Mesendoderm (in vitro differentiated cells): ENCODE results near the gene FCER2.

Source experiments
- DNase-seq: peaks from one replicate; pipeline ENCODE4 v3.0.0; 2013
- H2AK5ac ChIP-seq: 2 replicates; pipeline ENCODE4 v1.6.1; 2013; ENCODE audit warnings: low read length, inconsistent platforms
- H2BK120ac ChIP-seq: 2 replicates; pipeline ENCODE4 v1.6.1; 2013; ENCODE audit warnings: low read depth, mild to moderate bottlenecking, low read length, moderate library complexity, mixed read lengths
- H2BK15ac ChIP-seq: replicated peaks from 2 replicates; pipeline ENCODE4 v1.6.1; 2013; ENCODE audit warnings: low read depth, mild to moderate bottlenecking, moderate library complexity
- H2BK5ac ChIP-seq: 2 replicates; pipeline ENCODE4 v1.6.1; 2013; ENCODE audit warnings: low read length, inconsistent platforms
- H3K18ac ChIP-seq: 2 replicates; pipeline ENCODE4 v1.6.1; 2013; ENCODE audit warnings: mild to moderate bottlenecking, low read length, mixed read lengths
- H3K23ac ChIP-seq: one replicate; pipeline ENCODE4 v1.6.1; 2013; ENCODE audit warnings: low read length
- H3K27ac ChIP-seq: 2 replicates; pipeline ENCODE4 v1.5.1; 2013; ENCODE audit warnings: low read depth, mild to moderate bottlenecking, inconsistent platforms, low read length, moderate library complexity
- H3K27me3 ChIP-seq: 2 replicates; pipeline ENCODE4 v1.6.1; 2013; ENCODE audit warnings: low read length, control low read depth, mild to moderate bottlenecking, inconsistent platforms; ENCODE audit not compliant: insufficient read depth, poor library complexity
- H3K36me3 ChIP-seq: 2 replicates; pipeline ENCODE4 v1.6.1; 2013; ENCODE audit warnings: low read length, inconsistent platforms; ENCODE audit not compliant: control insufficient read depth, insufficient read depth
- H3K4ac ChIP-seq: one replicate; pipeline ENCODE4 v1.6.1; 2013; ENCODE audit warnings: low read depth, mild to moderate bottlenecking, low read length, moderate library complexity
- H3K4me1 ChIP-seq: 2 replicates; pipeline ENCODE4 v1.6.1; 2013; ENCODE audit warnings: low read depth, low read length, inconsistent platforms; ENCODE audit not compliant: control insufficient read depth
- H3K4me2 ChIP-seq: 2 replicates; pipeline ENCODE4 v1.6.1; 2013; ENCODE audit warnings: low read length
- H3K4me3 ChIP-seq: 2 replicates; pipeline ENCODE4 v1.5.1; 2013; ENCODE audit warnings: mild to moderate bottlenecking, low read length
- H3K56ac ChIP-seq: one replicate; pipeline ENCODE4 v1.6.1; 2013; ENCODE audit warnings: low read length
- H3K79me1 ChIP-seq: 2 replicates; pipeline ENCODE4 v1.6.1; 2013; ENCODE audit warnings: low read length, inconsistent platforms
- H3K79me2 ChIP-seq: 2 replicates; pipeline ENCODE4 v1.6.1; 2013; ENCODE audit warnings: mild to moderate bottlenecking, low read length; ENCODE audit not compliant: control insufficient read depth, insufficient read depth
- H3K9ac ChIP-seq: 2 replicates; pipeline ENCODE4 v1.6.1; 2013; ENCODE audit warnings: low read length, inconsistent platforms
- H4K5ac ChIP-seq: one replicate; pipeline ENCODE4 v1.6.1; 2013; ENCODE audit warnings: low read length
- H4K8ac ChIP-seq: one replicate; pipeline ENCODE4 v1.6.1; 2013; ENCODE audit warnings: low read depth, mild to moderate bottlenecking, control low read depth, low read length, moderate library complexity
- WGBS: extraction: QIAGEN DNeasy Blood & Tissue Kit; methylation state at CpG from one replicate; pipeline ENCODE4 v1.1.7; 2013; ENCODE audit warnings: low lambda C conversion rate, missing lambda C conversion rate; ENCODE audit not compliant: insufficient coverage; ENCODE audit errors: extremely low coverage; 5-methylcytosine and 5-hydroxymethylcytosine counted together

Gene FCER2

GRCh38 chr19:7740682-7741054, 38.7 kb upstream of the FCER2 start:
- Histone ChIP-seq H4K8ac (no peak overlapping the region), H3K4me2 (no peak overlapping the region), H3K27me3 (no peaks in the 10 kb centered on the region), H2BK120ac (no peak overlapping the region), H3K36me3 (no peaks in the 10 kb centered on the region), H3K79me1 (no peaks in the 10 kb centered on the region), H3K18ac (no peak overlapping the region), H2AK5ac (no peak overlapping the region), H4K5ac (no peak overlapping the region), H3K79me2 (no peaks in the 10 kb centered on the region), H3K23ac (no peak overlapping the region), H2BK15ac (no peak overlapping the region), H3K4me1 (no peaks in the 10 kb centered on the region), H3K4ac (no peak overlapping the region), H2BK5ac (no peak overlapping the region), H3K9ac (no peak overlapping the region), H3K27ac (no peak overlapping the region), H3K56ac (no peak overlapping the region), H3K4me3 (no peak overlapping the region)
- DNase-seq = no peak
- no CpG with 5 or more reads among the region's 6 CpGs for WGBS

DNA sequence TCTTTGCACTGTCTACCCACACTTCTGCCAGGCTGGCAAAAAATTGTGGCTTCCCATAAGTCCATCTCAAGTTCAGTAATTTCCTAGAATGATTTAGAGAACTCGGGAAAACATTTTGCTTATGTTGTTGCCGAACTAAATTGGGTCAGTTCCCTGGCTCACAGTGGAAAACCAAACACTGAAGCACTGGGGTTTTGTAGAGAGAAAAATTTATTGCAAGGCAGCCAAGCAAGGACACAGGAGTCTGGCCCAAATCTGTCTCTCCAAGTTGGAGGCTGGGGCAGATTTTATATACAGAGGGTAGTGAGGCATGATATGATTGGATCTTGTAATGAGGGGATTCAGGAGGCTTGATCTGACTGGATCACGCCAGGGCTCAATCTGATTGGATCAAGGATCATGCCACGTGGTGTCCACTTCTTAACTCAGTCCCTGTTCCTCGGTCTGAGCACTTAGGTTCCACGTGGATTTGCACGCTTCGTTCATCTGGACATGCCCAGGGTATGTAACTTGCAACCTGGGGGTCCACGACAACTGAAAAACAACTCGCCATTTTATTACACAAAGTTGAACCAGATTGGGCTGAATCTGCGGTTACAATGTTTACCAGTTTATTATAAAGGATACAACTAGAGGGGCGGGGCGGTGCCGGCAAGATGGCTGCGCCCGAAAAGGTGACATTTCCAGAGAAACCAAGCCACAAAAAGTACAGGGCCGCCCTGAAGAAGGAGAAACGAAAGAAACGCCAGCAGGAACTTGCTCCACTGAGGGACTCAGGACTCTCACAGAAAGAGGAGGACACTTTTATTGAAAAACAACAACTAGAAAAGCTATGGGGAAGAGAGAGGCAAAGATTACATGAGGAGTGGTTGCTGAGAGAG, 38.1 kb upstream of the FCER2 start:
- no peak overlapping the region for H2BK120ac ChIP-seq
- no peak overlapping the region for H3K56ac ChIP-seq
- no peak overlapping the region for H3K4ac ChIP-seq
- H3K4me1 ChIP-seq = no peaks in the 10 kb centered on the region
- H3K4me2 ChIP-seq = no peak overlapping the region
- H3K23ac ChIP-seq = no peak overlapping the region
- no peak overlapping the region for H2BK15ac ChIP-seq
- WGBS = no CpG with 5 or more reads among the region's 19 CpGs
- H4K8ac ChIP-seq = no peak overlapping the region
- no peaks in the 10 kb centered on the region for H3K79me2 ChIP-seq
- H3K4me3 ChIP-seq = no peak overlapping the region
- no peak overlapping the region for H4K5ac ChIP-seq
- H3K9ac ChIP-seq = no peak overlapping the region
- H3K36me3 ChIP-seq = no peaks in the 10 kb centered on the region
- DNase-seq = no peak
- no peak overlapping the region for H2BK5ac ChIP-seq
- H3K79me1 ChIP-seq = no peaks in the 10 kb centered on the region
- H3K18ac ChIP-seq = no peak overlapping the region
- H2AK5ac ChIP-seq = no peak overlapping the region
- no peaks in the 10 kb centered on the region for H3K27me3 ChIP-seq
- H3K27ac ChIP-seq = no peak overlapping the region

DNA sequence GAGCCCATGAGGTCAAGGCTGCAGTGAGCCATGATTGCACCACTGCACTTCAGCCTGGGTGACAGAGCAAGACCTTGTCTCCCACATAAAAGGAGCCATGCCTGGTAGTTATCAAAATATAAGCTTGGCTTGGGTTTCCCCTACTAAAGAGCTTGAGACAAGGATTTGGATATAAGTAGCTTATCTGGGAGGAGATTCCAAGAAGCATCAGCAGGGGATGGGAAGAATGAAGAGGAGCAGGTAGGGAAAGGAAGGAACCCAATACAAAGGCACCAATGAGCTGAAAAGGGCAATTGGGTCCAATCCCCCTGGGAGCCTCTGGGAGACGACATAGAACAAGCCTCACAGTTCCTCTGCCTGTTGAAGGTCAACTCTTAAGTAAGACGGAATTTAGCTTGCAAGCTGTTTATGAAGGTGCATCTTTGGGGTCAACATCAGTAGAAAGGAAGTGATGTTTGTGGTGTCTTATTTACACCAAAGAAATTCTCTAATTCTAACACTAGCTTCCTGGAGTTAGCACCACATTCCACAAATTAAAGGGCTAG, 37.4 kb upstream of the FCER2 start:
- Histone ChIP-seq H2BK120ac (no peak overlapping the region), H3K4me2 (no peak overlapping the region), H3K4me3 (no peak overlapping the region), H3K79me1 (no peaks in the 10 kb centered on the region), H3K27me3 (no peaks in the 10 kb centered on the region), H4K5ac (no peak overlapping the region), H3K4me1 (no peaks in the 10 kb centered on the region), H2BK15ac (no peak overlapping the region), H3K36me3 (no peaks in the 10 kb centered on the region), H3K9ac (no peak overlapping the region), H3K23ac (no peak overlapping the region), H2AK5ac (no peak overlapping the region), H4K8ac (no peak overlapping the region), H3K27ac (no peak overlapping the region), H3K56ac (no peak overlapping the region), H3K18ac (no peak overlapping the region), H3K79me2 (no peaks in the 10 kb centered on the region), H2BK5ac (no peak overlapping the region), H3K4ac (no peak overlapping the region)
- no CpG with 5 or more reads among the region's 2 CpGs for WGBS
- DNase-seq = no peak

DNA sequence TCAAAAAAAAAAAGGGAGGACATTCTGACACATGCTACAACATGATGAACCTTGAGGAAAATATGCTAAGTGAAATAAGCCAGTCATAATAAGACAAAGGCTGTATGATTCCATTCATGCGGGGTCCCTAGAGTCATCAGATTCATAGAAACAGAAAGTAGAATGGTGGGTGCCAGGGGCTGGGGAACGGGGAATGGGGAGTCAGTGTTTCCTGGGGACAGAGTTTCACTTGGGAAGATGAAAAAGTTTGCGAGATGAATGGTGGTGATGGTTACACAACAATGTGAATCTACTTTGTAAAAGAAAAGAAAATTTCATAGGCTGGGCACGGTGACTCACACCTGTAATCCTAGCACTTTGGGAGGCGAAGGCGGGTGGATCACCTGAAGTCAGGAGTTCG, 36.1 kb upstream of the FCER2 start:
- H3K79me2 ChIP-seq = no peaks in the 10 kb centered on the region
- no peak overlapping the region for H2BK15ac ChIP-seq
- H3K27ac ChIP-seq = no peak overlapping the region
- no peak overlapping the region for H2AK5ac ChIP-seq
- no peaks in the 10 kb centered on the region for H3K27me3 ChIP-seq
- H4K8ac ChIP-seq = no peak overlapping the region
- DNase-seq = no peak
- no peak overlapping the region for H3K9ac ChIP-seq
- H3K36me3 ChIP-seq = no peaks in the 10 kb centered on the region
- WGBS = no CpG with 5 or more reads among the region's 7 CpGs
- no peak overlapping the region for H2BK120ac ChIP-seq
- H3K4ac ChIP-seq = no peak overlapping the region
- H3K4me3 ChIP-seq = no peak overlapping the region
- no peak overlapping the region for H3K4me2 ChIP-seq
- H3K56ac ChIP-seq = no peak overlapping the region
- no peak overlapping the region for H2BK5ac ChIP-seq
- no peaks in the 10 kb centered on the region for H3K4me1 ChIP-seq
- H3K79me1 ChIP-seq = no peaks in the 10 kb centered on the region
- no peak overlapping the region for H3K18ac ChIP-seq
- H4K5ac ChIP-seq = no peak overlapping the region
- H3K23ac ChIP-seq = no peak overlapping the region

- Histone ChIP-seq H3K23ac (no peak overlapping the region), H3K4me1 (no peaks in the 10 kb centered on the region), H2AK5ac (no peak overlapping the region), H3K27me3 (no peaks in the 10 kb centered on the region), H4K8ac (no peak overlapping the region), H3K4me2 (no peak overlapping the region), H3K27ac (no peak overlapping the region), H4K5ac (no peak overlapping the region), H3K79me2 (no peaks in the 10 kb centered on the region), H3K36me3 (no peaks in the 10 kb centered on the region), H3K9ac (no peak overlapping the region), H2BK5ac (no peak overlapping the region), H3K18ac (no peak overlapping the region), H3K4me3 (no peak overlapping the region), H3K4ac (no peak overlapping the region), H3K56ac (no peak overlapping the region), H3K79me1 (no peaks in the 10 kb centered on the region), H2BK15ac (no peak overlapping the region), H2BK120ac (no peak overlapping the region)
- no CpG with 5 or more reads among the region's 11 CpGs for WGBS
- DNase-seq = no peak
Measured at GRCh38 chr19:7737215-7737614, 35.3 kb upstream of the FCER2 start.
